SK-MEL-5 (cell line): ENCODE results near the gene DBNL. TPM values are rescaled to one million over a fixed set of nuclear protein-coding genes. Genes with fewer than 3 reads are reported as not detected.

Source experiments
- DNase-seq: peaks from one replicate; pipeline ENCODE4 v3.0.0-alpha.2; 2016; ENCODE audit warnings: low read depth, low spot score
- in situ Hi-C: cut with HindIII; loops from 2 replicates; pipeline ENCODE4 v1.10.0; 2016; ENCODE audit warnings: low sequenced_read_pairs, high pct_unique_total_duplicates, low pct_unique_long_range_greater_than_20kb
- total RNA-seq: library from RNA; depleted of rRNA; stranded (reverse); fragments of >200 nt; shearing (Covaris generic); gene quantifications from 2 replicates; pipeline ENCODE4 v1.2.3, GENCODE V29; 2014

DBNL gene
- total RNA-seq, 1 experiment from 2014 or later: 161 TPM

DNA sequence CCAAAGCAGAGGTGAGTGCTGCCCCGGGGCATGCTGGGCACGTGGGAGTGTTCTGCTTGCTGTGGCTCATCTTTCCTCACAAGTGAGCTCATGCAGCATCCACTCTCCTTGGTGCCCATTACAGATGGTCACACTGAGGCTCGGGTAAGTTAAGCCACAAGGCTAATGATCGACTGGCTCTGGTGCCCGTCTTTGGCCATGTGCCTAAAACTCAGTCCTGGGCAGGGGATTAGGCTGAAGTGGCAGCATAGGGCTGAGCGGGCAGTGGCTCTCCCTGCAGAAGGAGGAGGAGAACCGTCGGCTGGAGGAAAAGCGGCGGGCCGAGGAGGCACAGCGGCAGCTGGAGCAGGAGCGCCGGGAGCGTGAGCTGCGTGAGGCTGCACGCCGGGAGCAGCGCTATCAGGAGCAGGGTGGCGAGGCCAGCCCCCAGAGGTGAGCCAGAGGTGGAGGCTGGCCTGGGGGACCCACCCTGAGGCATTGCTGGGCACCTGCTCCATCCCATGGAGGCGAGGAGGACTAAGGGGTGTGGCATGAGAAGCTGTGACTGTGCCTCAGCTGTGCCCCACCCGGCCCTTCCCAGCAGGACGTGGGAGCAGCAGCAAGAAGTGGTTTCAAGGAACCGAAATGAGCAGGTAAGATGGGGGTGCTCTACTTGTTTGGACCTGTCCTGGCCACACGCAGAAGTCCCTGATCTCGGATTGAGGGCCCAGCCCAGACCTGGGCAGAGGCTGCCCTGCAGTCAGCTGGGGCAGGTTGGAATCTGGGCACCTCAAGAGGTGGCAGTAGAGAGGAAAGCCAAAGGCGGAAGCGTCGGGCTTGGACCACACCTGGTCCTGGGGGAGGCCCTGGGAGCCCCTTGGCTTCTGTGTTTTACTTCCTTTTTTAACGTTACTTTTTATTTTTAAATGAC, 13.6 kb downstream of the DBNL start:
- no peak for DNase-seq
- in situ Hi-C loops: no loop called here

DNA sequence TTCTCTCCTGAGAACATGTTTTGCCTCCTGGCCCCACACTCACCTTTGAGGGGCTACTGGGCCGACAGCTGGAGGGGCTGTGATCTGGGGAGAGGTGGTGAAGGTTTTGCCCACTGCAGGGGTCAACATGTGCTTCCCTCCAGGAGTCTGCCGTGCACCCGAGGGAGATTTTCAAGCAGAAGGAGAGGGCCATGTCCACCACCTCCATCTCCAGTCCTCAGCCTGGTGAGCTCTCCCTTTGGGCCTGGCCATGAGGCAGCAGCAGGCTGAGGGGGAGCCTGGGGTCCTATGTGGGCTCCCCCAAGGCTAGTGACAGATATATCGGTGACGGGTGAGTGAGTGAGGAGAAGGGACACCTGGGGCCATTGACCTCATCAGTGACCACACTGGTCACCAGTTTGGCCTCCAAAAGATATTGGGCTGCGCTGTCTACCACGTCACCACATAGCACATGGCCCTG, 14.3 kb downstream of the DBNL start:
- DNase-seq: no peak
- in situ Hi-C loops: no loop called here

- in situ Hi-C loops: no loop called here
Observed at GRCh38 chr7:44059219-44060090, 15.0 kb downstream of the DBNL start.

DNA sequence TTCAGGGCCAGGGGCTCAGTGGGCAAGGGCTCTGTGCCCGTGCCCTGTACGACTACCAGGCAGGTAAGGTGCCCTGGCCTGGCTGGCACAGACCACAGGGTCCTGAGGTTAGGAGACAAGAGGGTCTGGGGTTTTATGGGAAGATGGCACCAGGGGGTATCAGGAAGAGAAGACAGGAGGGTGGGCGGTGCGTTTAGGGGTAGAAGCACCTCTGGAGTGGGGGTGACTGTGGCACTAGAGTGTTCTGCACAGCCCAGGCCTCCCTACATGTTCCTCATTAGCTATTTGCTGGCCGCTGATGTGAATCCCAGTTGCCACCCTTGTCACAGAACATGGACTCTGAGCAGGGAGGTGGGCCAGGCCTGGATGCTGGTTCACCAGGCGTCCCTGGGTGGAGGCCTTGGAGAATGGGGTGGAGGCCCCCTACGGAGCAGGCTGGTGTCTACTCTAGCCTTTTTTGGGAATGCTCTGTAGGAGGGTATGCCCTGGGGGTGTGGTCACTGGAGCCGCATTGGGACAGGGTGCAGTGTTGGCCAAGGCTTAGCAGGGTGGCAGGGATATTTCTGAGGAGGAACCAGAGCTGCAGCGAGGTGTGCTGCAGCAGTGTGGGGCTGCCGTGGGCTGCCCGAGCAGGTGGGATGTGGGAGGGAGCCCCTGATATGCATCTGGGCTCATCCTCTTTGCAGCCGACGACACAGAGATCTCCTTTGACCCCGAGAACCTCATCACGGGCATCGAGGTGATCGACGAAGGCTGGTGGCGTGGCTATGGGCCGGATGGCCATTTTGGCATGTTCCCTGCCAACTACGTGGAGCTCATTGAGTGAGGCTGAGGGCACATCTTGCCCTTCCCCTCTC, 15.8 kb downstream of the DBNL start:
- in situ Hi-C loops: no loop called here
- no peak for DNase-seq

More at GRCh38 chr7:44059219-44060090, 15.0 kb downstream of the DBNL start:
- no peak for DNase-seq

- DNase-seq: no peak
- in situ Hi-C loops: no loop called here
Observed at GRCh38 chr7:44060948-44061644, 16.6 kb downstream of the DBNL start.

GRCh38 chr7:44061645-44062179, 17.2 kb downstream of the DBNL start:
- in situ Hi-C loops: no loop called here
- no peak for DNase-seq

GRCh38 chr7:44062180-44062902, 17.8 kb downstream of the DBNL start:
- DNase-seq: no peak
- in situ Hi-C loops: no loop called here

DNA sequence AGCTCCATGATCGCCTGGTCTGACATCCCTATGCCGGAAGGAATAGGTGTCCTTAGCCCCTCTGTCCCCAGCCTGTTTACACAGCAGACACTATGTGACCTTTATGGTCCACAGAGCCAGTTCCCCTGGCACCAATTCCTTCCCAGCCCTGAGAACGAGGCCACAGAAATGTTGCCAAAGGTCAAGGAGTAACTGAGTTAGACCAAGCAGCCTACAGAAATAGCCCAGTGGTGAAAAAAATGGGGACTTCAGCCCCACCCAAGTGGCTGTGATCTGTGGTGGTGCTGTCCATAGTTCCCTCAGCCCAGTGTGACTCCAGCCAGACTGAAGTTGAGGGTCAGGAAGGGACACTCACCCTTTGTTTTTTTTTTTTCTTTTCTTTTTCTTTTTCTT, 18.4 kb downstream of the DBNL start:
- DNase-seq: no peak
- in situ Hi-C loops: no loop called here

GRCh38 chr7:44063547-44063893, 19.0 kb downstream of the DBNL start:
- in situ Hi-C loops: no loop called here
- DNase-seq: no peak

GRCh38 chr7:44063894-44064651, 19.6 kb downstream of the DBNL start:
- DNase-seq: no peak
- in situ Hi-C loops: no loop called here

DNA sequence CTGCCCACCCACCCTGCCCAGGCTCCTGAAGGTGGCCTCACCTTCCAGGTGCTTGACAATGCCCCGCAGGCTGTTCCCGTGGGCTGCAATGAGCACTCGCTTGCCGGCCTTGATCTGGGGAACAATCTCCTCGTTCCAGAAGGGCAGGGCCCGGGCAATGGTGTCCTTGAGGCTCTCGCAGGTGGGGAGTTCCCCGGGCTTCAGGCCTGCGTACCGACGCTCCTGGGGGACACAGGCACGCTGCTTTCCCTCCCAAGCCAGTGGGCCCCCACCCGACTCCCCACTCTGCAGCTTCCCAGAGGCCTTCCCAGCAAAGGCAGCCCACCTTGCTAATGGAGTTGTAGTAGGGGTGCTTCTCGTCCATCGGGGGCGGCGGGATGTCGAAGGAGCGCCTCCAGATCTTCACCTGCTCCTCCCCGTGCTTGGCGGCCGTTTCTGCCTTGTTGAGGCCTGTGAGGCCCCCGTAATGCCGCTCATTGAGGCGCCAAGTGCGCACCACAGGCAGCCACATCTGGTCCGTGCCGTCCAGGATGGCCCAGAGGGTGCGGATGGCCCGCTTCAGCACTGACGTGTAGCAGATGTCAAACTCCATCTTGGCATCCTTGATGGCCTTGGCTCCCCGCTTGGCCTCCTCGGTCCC, 20.4 kb downstream of the DBNL start:
- DNase-seq: no peak
- in situ Hi-C loops: no loop called here

GRCh38 chr7:44065431-44066110, 21.1 kb downstream of the DBNL start, which contains the start of gene PGAM2:
TSS of gene PGAM2 (minus strand) at chr7:44065567. CDS start at chr7:44065529, 38 bp downstream.
- in situ Hi-C loops: no loop called here

GRCh38 chr7:44066111-44066460, 21.6 kb downstream of the DBNL start:
- DNase-seq: no peak
- in situ Hi-C loops: no loop called here

More at GRCh38 chr7:44065431-44066110, 21.1 kb downstream of the DBNL start, which contains the start of gene PGAM2:
- peak; percentile 59 for DNase-seq

DNA sequence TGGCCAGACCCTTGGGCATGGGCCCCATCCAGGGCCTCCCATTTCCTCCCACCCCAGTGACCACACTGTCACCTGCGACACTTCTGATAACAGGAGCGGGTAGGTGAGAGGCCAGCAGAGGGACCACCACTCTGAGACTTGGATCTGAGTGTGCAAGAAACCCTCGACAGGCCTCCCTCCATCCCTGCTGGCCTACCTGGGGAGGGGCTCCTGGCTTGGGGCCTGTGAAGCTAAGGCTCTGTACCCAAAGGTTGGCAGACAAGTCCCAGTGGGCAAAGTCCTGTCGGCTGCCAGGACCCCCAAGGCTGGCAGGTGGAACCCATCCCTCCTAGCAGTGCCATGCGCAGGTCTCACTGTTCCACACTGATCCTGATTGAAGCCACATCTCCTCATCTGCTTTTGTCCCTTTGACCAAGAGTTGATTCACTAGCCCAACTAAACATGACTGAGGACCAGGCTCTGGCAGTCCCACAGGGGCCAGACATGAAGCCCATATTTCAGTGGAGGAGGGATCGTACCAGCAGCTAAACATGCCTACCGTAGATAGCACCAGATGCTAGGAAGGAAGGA, 22.1 kb downstream of the DBNL start:
- no peak for DNase-seq

More for the DNA sequence above, 22.1 kb downstream of the DBNL start:
- in situ Hi-C loops: no loop called here
